ENCODE results near the gene AK5.

Gene AK5

GRCh38 chr1:77553568-77554291 is 271.9 kb downstream of the AK5 start:
- Histone ChIP-seq H3K4me1 (ENCODE audit: control insufficient read depth, insufficient read depth, low read length) (no peaks in the 10 kb centered on the region), H3K27ac (ENCODE audit: low read length) (no peak overlapping the region), H3K9me3 (ENCODE audit: control insufficient read depth in 2 of 2, low read length in 2 of 2) (no peaks in the 10 kb centered on the region), H3K36me3 (ENCODE audit: control insufficient read depth in 2 of 2, insufficient read depth in 2 of 2, low read length in 2 of 2) (peaks cover 0 to 1% of the 10 kb centered on the region in 2 donors), H3K4me3 (ENCODE audit: low read length in 2 of 2) (no peak overlapping the region), H3K9ac (ENCODE audit: low read length in 2 of 2) (no peak overlapping the region), H3K27me3 (ENCODE audit: control insufficient read depth in 1 of 2, insufficient read depth in 2 of 2, low read length in 2 of 2) (no peaks in the 10 kb centered on the region)

DNA sequence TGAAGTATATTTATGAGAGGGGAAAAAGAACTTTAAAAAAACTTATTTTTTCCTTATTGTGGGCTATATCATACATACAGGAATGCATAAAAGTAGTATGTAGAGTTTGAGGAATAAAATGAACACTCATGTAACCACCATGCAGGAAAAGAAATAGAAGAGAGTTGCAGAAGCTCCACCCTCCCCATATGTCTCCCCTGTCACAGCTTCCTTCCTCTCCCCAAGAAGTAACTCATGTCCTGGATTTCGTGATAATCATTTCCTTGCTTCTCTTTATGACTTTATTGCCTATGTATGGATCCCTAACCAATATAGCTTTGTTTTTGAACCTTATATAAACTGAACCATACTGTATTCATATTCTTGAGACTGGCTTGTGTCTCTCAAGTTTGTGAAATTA is 274.2 kb downstream of the AK5 start:
- peaks cover 2 to 7% of the 10 kb centered on the region in 2 donors for H3K36me3 ChIP-seq (ENCODE audit: control insufficient read depth in 2 of 2, insufficient read depth in 2 of 2, low read length in 2 of 2)
- H3K27ac ChIP-seq (ENCODE audit: low read length) = no peak overlapping the region
- no peak overlapping the region for H3K9ac ChIP-seq (ENCODE audit: low read length in 2 of 2)
- H3K9me3 ChIP-seq (ENCODE audit: control insufficient read depth in 2 of 2, low read length in 2 of 2) = no peaks in the 10 kb centered on the region
- no peaks in the 10 kb centered on the region for H3K4me1 ChIP-seq (ENCODE audit: control insufficient read depth, insufficient read depth, low read length)
- no peaks in the 10 kb centered on the region for H3K27me3 ChIP-seq (ENCODE audit: control insufficient read depth in 1 of 2, insufficient read depth in 2 of 2, low read length in 2 of 2)
- no peak overlapping the region for H3K4me3 ChIP-seq (ENCODE audit: low read length in 2 of 2)

- H3K9me3 ChIP-seq (ENCODE audit: control insufficient read depth in 2 of 2, low read length in 2 of 2) = no peaks in the 10 kb centered on the region
- peaks cover 8 to 10% of the 10 kb centered on the region in 2 donors for H3K36me3 ChIP-seq (ENCODE audit: control insufficient read depth in 2 of 2, insufficient read depth in 2 of 2, low read length in 2 of 2)
- no peak overlapping the region for H3K4me3 ChIP-seq (ENCODE audit: low read length in 2 of 2)
- H3K27me3 ChIP-seq (ENCODE audit: control insufficient read depth in 1 of 2, insufficient read depth in 2 of 2, low read length in 2 of 2) = no peaks in the 10 kb centered on the region
- H3K4me1 ChIP-seq (ENCODE audit: control insufficient read depth, insufficient read depth, low read length) = no peaks in the 10 kb centered on the region
- no peak overlapping the region for H3K9ac ChIP-seq (ENCODE audit: low read length in 2 of 2)
- no peak overlapping the region for H3K27ac ChIP-seq (ENCODE audit: low read length)
Measured at GRCh38 chr1:77557053-77557452, 275.2 kb downstream of the AK5 start.

- peaks cover 10 to 11% of the 10 kb centered on the region in 2 donors for H3K36me3 ChIP-seq (ENCODE audit: control insufficient read depth in 2 of 2, insufficient read depth in 2 of 2, low read length in 2 of 2)
- H3K9ac ChIP-seq (ENCODE audit: low read length in 2 of 2) = no peak overlapping the region
- H3K27ac ChIP-seq (ENCODE audit: low read length) = no peak overlapping the region
- no peaks in the 10 kb centered on the region for H3K4me1 ChIP-seq (ENCODE audit: control insufficient read depth, insufficient read depth, low read length)
- no peaks in the 10 kb centered on the region for H3K27me3 ChIP-seq (ENCODE audit: control insufficient read depth in 1 of 2, insufficient read depth in 2 of 2, low read length in 2 of 2)
- H3K4me3 ChIP-seq (ENCODE audit: low read length in 2 of 2) = no peak overlapping the region
- no peaks in the 10 kb centered on the region for H3K9me3 ChIP-seq (ENCODE audit: control insufficient read depth in 2 of 2, low read length in 2 of 2)
Measured at GRCh38 chr1:77558591-77559164, 276.9 kb downstream of the AK5 start.

DNA sequence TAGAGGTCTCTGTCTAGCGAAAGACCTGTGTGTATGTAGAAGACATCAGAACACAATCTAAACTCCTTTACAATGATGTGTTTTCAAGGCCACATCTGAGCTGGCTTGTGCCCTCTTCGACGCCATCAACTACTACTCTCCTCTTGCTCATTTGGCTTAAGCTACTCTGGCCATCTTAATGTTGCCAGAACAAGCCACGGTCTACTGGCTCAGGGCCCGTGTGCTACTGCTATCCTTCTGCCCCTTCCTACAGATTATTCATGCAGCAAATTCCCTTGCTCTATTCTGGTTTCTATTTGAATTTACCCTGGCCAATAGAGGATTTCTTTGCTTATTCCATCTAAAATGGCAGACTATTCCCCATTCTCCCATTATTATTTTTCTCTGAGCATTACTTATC is 278.9 kb downstream of the AK5 start:
- H3K9ac ChIP-seq (ENCODE audit: low read length in 2 of 2) = no peak overlapping the region
- no peaks in the 10 kb centered on the region for H3K4me1 ChIP-seq (ENCODE audit: control insufficient read depth, insufficient read depth, low read length)
- no peak overlapping the region for H3K4me3 ChIP-seq (ENCODE audit: low read length in 2 of 2)
- no peak overlapping the region for H3K27ac ChIP-seq (ENCODE audit: low read length)
- no peaks in the 10 kb centered on the region for H3K9me3 ChIP-seq (ENCODE audit: control insufficient read depth in 2 of 2, low read length in 2 of 2)
- no peaks in the 10 kb centered on the region for H3K27me3 ChIP-seq (ENCODE audit: control insufficient read depth in 1 of 2, insufficient read depth in 2 of 2, low read length in 2 of 2)
- H3K36me3 ChIP-seq (ENCODE audit: control insufficient read depth in 2 of 2, insufficient read depth in 2 of 2, low read length in 2 of 2) = peaks cover 16 to 20% of the 10 kb centered on the region in 2 donors

DNA sequence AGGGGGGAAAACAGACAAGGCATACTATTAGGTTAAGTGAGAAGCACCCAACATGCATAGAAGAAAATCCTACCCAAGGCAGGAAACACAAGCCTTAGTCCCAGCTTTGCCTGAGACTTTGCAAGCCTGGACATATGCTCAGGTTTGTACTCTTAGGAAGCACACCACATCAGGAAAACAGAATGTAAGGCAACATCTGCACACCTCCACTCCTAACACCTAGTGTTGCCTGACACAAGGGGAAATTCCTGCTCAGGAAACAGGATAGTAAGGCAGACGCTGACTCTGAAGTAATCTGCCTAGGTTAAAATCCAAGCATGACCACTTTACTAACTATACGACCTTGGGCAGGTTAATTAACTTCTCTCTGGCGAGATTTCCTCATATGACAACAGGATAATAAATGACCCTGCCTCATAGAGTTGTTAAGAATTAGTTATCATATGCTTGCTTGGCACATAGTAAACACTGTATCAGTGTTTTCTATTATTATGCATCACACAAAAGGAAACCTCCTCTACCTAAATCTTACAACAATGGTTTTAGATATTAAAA is 280.9 kb downstream of the AK5 start:
- Histone ChIP-seq H3K4me3 (ENCODE audit: low read length in 2 of 2) (no peak overlapping the region), H3K36me3 (ENCODE audit: control insufficient read depth in 2 of 2, insufficient read depth in 2 of 2, low read length in 2 of 2) (peaks cover 29 to 34% of the 10 kb centered on the region in 2 donors), H3K9me3 (ENCODE audit: control insufficient read depth in 2 of 2, low read length in 2 of 2) (no peaks in the 10 kb centered on the region), H3K27me3 (ENCODE audit: control insufficient read depth in 1 of 2, insufficient read depth in 2 of 2, low read length in 2 of 2) (no peaks in the 10 kb centered on the region), H3K27ac (ENCODE audit: low read length) (no peak overlapping the region), H3K9ac (ENCODE audit: low read length in 2 of 2) (no peak overlapping the region), H3K4me1 (ENCODE audit: control insufficient read depth, insufficient read depth, low read length) (no peaks in the 10 kb centered on the region)

- Histone ChIP-seq H3K36me3 (ENCODE audit: control insufficient read depth in 2 of 2, insufficient read depth in 2 of 2, low read length in 2 of 2) (peaks cover 31 to 35% of the 10 kb centered on the region in 2 donors), H3K4me1 (ENCODE audit: control insufficient read depth, insufficient read depth, low read length) (no peaks in the 10 kb centered on the region), H3K4me3 (ENCODE audit: low read length in 2 of 2) (no peak overlapping the region)
Measured at GRCh38 chr1:77565321-77565720, 283.5 kb downstream of the AK5 start.

GRCh38 chr1:77571642-77572041 is 289.8 kb downstream of the AK5 start:
- Histone ChIP-seq H3K4me3 (ENCODE audit: low read length in 2 of 2) (no peak overlapping the region), H3K4me1 (ENCODE audit: control insufficient read depth, insufficient read depth, low read length) (no peaks in the 10 kb centered on the region), H3K36me3 (ENCODE audit: control insufficient read depth in 2 of 2, insufficient read depth in 2 of 2, low read length in 2 of 2) (peaks cover 14 to 21% of the 10 kb centered on the region in 2 donors)

More at GRCh38 chr1:77565321-77565720, 283.5 kb downstream of the AK5 start:
- Histone ChIP-seq H3K9ac (ENCODE audit: low read length in 2 of 2) (no peak overlapping the region), H3K9me3 (ENCODE audit: control insufficient read depth in 2 of 2, low read length in 2 of 2) (no peaks in the 10 kb centered on the region), H3K27me3 (ENCODE audit: control insufficient read depth in 1 of 2, insufficient read depth in 2 of 2, low read length in 2 of 2) (no peaks in the 10 kb centered on the region), H3K27ac (ENCODE audit: low read length) (no peak overlapping the region)

GRCh38 chr1:77579547-77579946 is 297.7 kb downstream of the AK5 start:
- no peaks in the 10 kb centered on the region for H3K4me1 ChIP-seq (ENCODE audit: control insufficient read depth, insufficient read depth, low read length)
- H3K9me3 ChIP-seq (ENCODE audit: control insufficient read depth in 2 of 2, low read length in 2 of 2) = no peaks in the 10 kb centered on the region
- no peaks in the 10 kb centered on the region for H3K27me3 ChIP-seq (ENCODE audit: control insufficient read depth in 1 of 2, insufficient read depth in 2 of 2, low read length in 2 of 2)
- H3K27ac ChIP-seq (ENCODE audit: low read length) = no peak overlapping the region
- peaks cover 5 to 14% of the 10 kb centered on the region in 2 donors for H3K36me3 ChIP-seq (ENCODE audit: control insufficient read depth in 2 of 2, insufficient read depth in 2 of 2, low read length in 2 of 2)
- H3K9ac ChIP-seq (ENCODE audit: low read length in 2 of 2) = no peak overlapping the region
- H3K4me3 ChIP-seq (ENCODE audit: low read length in 2 of 2) = no peak overlapping the region

More at GRCh38 chr1:77571642-77572041, 289.8 kb downstream of the AK5 start:
- Histone ChIP-seq H3K9me3 (ENCODE audit: control insufficient read depth in 2 of 2, low read length in 2 of 2) (no peaks in the 10 kb centered on the region), H3K9ac (ENCODE audit: low read length in 2 of 2) (no peak overlapping the region), H3K27me3 (ENCODE audit: control insufficient read depth in 1 of 2, insufficient read depth in 2 of 2, low read length in 2 of 2) (no peaks in the 10 kb centered on the region), H3K27ac (ENCODE audit: low read length) (no peak overlapping the region)

GRCh38 chr1:77582905-77583304 is 301.1 kb downstream of the AK5 start:
- Histone ChIP-seq H3K36me3 (ENCODE audit: control insufficient read depth in 2 of 2, insufficient read depth in 2 of 2, low read length in 2 of 2) (peaks cover 5% of the 10 kb centered on the region in 2 donors), H3K9ac (ENCODE audit: low read length in 2 of 2) (no peak overlapping the region), H3K4me1 (ENCODE audit: control insufficient read depth, insufficient read depth, low read length) (no peaks in the 10 kb centered on the region), H3K4me3 (ENCODE audit: low read length in 2 of 2) (no peak overlapping the region), H3K27ac (ENCODE audit: low read length) (no peak overlapping the region), H3K27me3 (ENCODE audit: control insufficient read depth in 1 of 2, insufficient read depth in 2 of 2, low read length in 2 of 2) (no peaks in the 10 kb centered on the region), H3K9me3 (ENCODE audit: control insufficient read depth in 2 of 2, low read length in 2 of 2) (no peaks in the 10 kb centered on the region)

GRCh38 chr1:77583483-77583882 is 301.7 kb downstream of the AK5 start:
- Histone ChIP-seq H3K9me3 (ENCODE audit: control insufficient read depth in 2 of 2, low read length in 2 of 2) (no peaks in the 10 kb centered on the region), H3K4me1 (ENCODE audit: control insufficient read depth, insufficient read depth, low read length) (no peaks in the 10 kb centered on the region), H3K36me3 (ENCODE audit: control insufficient read depth in 2 of 2, insufficient read depth in 2 of 2, low read length in 2 of 2) (peaks cover 5% of the 10 kb centered on the region in 2 donors), H3K9ac (ENCODE audit: low read length in 2 of 2) (no peak overlapping the region), H3K4me3 (ENCODE audit: low read length in 2 of 2) (no peak overlapping the region), H3K27me3 (ENCODE audit: control insufficient read depth in 1 of 2, insufficient read depth in 2 of 2, low read length in 2 of 2) (no peaks in the 10 kb centered on the region), H3K27ac (ENCODE audit: low read length) (no peak overlapping the region)
